ENCODE measurements around the gene GLDC.

DNA sequence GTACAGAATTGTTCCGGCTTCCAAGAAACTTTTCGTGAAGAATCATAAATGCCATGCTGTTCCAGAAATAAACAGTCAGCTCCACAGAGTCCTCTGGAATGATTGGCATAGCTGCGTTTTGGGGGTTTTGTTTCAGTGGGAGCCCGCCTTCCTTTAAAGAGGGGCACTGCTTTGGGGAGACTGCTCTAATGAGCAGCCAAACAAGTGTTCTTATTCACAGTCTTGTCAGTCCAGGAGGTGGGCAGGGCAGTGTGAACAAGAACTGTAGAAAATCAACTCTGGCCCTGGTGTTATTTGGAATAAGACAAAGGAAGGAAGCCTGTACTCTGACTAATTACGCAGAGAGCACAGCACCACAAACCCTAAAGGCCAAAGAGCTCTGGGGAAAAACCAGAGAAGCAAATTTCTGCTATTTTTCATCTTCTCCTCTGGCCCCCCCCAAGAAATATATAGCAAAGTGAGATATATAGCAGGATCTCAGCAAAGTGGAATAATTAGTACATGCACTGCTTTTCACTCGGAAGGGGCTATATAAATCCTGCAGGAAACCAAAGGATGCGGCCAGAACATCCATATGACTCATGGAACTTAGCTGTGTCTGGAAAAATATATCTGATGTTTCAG is 92.9 kb downstream of the GLDC start:
- TF ChIP-seq, protein P1, sequence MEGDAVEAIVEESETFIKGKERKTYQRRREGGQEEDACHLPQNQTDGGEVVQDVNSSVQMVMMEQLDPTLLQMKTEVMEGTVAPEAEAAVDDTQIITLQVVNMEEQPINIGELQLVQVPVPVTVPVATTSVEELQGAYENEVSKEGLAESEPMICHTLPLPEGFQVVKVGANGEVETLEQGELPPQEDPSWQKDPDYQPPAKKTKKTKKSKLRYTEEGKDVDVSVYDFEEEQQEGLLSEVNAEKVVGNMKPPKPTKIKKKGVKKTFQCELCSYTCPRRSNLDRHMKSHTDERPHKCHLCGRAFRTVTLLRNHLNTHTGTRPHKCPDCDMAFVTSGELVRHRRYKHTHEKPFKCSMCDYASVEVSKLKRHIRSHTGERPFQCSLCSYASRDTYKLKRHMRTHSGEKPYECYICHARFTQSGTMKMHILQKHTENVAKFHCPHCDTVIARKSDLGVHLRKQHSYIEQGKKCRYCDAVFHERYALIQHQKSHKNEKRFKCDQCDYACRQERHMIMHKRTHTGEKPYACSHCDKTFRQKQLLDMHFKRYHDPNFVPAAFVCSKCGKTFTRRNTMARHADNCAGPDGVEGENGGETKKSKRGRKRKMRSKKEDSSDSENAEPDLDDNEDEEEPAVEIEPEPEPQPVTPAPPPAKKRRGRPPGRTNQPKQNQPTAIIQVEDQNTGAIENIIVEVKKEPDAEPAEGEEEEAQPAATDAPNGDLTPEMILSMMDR (IDR thresholded peaks at IDR 0.05): no peak
- no peak for TF ChIP-seq POLR2A (IDR thresholded peaks at IDR 0.05)

Data from tibial nerve (tissue), 3 donors.